HG02763 (cell line): ENCODE measurements around the gene AMT.
"Not testable (repeated sequence)": the region's sequence is repeated elsewhere in the genome, so short reads cannot be mapped to it uniquely, and the experiment has no call there.

Experiments used
- ATAC-seq: cut with Tn5 transposase; IDR thresholded peaks from one replicate; pipeline ENCODE4 v1.9.1; 2021; ENCODE audit warnings: mild to moderate bottlenecking, moderate library complexity; ENCODE audit not compliant: unreplicated experiment

The AMT gene

DNA sequence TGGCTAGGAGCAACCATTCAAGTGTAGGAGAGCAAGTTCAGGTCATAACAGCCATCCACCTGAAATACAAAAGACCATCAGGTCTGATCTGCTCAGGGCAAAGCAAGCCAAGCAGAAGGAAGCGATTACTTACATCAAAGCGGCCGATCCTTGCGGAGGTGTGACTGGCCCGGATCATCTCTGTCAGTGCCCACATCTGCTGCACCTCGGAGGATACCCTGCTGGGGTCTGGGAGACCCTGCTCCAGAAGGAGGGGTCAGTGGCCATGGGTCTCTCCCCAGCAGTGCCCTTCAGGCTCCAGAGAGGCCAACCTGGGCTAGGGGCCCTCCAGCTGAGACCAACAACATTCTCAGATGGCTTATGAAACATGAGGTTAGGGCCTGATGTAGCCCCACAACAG, 2.5 kb upstream of the AMT start:
- ATAC-seq: no peak

DNA sequence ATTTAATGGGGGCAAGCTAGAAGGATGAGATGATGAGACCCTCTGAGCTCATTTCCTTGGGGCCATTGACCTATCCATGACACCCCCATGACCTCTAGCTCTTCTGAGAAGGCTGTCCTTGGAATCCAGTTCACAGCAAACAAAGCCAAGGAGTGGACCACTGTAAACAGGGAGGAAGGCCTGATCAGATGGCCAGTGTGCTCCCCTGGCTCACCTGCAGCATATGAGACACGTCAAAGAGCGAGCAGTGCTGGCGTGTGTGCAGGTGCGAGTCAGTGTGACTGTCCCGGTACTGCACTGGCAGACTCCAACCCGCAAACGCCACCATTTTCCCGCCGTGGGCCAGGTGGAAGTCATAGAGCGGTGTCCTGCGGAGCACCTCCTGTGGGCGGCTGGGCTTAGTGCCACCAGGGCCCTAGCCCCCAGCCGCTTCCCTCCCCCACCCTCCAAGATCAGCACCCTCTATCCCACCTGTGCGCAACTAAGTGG, 339 bp downstream of the AMT start:
- ATAC-seq: no peak

DNA sequence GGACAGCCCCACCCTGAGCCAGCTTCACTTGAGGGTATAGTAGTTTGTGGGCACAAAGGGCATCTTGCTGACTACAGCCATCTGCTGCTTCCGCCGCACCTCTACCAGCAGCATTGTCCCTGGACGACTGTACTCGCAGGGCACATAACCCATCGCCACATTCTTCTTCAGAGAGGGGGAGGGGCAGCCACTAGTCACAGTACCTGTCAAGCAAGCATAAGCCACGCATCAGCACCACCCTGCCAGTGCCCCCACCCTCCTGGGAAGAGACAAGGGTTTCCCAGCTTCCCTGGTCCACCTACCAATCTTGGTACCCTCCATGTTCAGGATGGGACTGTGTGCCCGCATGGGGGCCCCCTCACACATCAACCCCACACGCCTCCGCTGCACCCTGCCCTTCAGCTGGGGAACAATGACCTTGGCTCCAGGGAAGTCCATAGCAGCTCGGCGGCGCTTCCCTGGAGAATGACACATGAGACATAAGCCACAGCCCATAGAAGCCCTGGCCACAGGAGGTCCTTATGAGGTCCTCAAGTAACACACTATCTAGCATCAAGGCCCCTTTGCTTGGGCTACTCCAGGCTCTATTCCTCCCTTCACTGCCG, 4.7 kb downstream of the AMT start:
- no peak for ATAC-seq

DNA sequence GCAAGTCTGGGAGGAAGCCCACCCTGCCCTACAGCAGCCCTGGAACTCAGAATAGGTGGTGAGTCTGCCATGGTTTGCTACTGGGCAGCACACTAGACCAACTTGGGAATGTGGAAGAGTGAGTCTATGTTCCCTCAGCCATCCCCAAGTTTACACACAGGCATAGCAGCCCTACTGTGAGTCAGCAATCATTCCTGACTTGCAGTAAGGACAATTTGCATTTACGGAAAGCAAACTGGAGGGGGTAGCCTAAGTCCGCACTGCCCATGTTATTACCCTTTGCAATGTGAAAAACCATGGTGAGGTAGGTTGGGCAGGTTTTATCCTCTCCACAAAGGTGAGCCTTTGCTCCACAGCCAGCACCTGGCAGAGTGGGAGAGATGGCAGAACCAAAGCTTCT, 5.4 kb downstream of the AMT start:
- no peak for ATAC-seq

DNA sequence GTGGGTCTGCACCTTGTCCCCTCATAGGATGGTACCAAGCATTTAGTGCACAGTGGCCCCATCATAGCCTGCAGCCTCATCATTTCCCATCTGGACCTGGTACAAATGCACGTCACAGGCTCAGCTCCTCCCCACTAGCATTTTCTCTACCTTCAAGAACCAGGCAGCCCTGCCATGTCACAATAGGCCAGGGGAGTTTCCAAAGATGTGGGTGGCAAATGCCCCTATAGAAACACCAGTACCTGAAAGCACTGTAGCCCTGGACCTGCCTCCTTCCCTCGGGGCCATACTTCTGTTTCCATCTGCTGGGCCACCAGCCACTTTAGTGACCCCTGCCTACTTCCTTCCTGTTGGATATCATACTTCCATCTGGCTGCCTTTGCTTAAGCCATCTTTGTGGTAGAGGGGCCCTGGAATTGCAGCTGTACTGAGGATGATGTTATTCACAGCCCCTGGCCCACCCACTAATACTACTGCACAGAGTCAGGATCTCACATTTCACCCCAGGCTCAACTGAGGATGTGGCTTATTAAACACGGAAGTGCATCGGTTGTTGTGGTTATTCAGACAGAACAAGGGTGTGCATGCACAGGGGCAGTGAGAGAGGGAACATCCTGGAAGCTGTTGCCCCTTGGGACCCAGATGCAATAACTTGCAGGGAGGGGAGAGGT, 6.2 kb downstream of the AMT start:
- no peak for ATAC-seq

DNA sequence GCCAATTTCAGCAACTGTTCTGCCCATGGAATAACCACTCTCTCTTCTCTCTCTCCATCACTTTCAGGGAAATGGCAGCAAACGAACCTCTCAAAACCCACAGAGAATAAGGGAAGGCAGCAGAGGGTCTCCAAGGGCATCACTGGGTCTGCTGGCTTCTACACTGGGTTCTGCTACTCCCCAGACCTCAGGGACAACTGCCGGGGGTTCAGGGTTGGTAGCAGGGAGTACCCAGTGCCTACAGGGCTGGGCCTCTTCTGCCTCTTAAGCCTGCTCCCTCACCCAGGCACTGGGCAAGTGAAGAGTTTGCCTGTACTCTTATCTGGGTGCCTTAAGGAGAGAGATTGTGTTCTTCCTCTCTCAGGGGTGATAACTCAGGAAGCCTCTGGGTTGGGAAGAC, 7.5 kb downstream of the AMT start:
- no peak for ATAC-seq

DNA sequence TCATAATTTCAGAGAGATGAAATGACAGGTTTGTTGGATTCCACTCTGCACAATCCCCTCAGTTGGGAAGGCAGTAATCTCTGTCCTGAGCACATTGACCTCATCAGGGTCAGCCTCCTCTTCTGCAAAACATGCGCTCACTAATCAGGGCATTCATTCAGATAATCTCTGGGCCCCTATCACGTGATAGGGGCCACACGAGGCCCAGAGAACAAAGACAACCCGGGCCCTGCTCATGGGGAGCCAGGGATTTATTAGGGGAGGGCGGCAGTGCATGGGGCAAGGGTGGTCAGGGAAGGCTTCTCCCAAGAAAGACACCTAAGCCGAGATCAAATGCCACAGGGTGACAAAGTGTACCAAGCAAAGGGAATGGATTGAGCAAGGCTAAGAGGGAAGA, 8.9 kb downstream of the AMT start:
- ATAC-seq: no peak

DNA sequence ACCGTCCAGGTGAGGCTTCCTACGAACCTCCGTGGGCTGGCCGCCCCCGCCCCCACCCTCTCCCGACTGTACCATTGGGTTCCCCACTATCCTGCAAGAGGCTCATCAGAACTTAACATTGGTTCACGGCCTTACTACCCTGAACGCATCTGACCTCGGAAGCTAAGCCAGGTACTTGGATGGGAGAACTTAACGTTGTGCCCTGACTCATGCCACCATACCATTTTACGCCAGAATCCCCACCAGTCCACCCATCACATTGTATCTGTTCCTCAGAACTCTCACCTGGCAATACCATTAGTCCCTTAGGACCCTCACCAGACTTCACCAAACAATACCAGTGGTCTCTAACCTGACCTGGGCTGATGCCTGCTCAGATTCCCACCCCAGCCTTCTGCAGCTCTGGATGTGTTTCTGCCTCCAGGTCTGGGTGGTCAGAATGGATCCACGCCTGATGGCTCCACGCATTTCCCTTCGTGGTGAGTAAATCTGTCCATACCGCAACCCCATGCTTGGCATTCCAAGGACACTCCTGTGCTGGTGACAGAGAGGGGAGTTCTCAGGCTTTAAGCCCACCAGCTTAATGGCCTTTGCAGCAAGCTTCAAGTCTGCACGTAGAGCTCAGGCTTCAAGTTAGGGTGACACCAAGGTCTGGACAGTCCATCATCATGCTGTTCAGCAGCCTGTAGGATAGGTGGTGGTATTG, 9.5 kb downstream of the AMT start:
- no peak for ATAC-seq

DNA sequence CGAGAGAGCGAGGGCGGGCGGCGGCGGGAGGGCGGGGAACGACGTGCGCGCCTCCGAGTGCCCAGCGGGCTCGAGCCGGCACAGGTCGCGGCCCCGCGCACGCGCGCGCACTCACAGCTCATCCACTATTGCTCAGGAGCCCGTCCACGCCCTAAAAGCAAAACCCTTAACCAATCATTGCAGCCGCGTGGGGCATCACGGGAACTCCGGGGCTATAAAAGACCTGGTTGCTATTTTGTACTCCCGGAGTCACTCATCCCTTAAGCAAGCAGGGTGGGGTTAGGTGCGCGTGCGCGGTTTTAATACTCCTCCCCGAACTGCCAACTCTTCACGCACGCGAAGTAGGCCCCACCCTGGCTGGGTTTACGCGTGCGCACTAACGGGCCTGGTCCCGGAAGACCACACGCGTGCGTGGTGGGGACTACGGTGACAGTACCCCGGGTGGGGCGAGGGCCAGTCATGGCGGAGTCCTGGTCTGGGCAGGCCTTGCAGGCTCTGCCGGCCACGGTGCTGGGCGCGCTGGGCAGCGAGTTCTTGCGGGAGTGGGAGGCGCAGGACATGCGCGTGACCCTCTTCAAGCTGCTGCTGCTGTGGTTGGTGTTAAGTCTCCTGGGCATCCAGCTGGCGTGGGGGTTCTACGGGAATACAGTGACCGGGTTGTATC, 10.2 kb downstream of the AMT start, which contains the start of the genes RHOA and TCTA:
Gene RHOA (minus strand): TSS at position 9 of the 664 bp plus-strand sequence. CDS start 36,387 bp downstream, outside the sequence.
Gene TCTA (plus strand): TSS at position 456 of the 664 bp plus-strand sequence. CDS start 4 bp downstream, at position 460.
- peak; percentile 76 for ATAC-seq

DNA sequence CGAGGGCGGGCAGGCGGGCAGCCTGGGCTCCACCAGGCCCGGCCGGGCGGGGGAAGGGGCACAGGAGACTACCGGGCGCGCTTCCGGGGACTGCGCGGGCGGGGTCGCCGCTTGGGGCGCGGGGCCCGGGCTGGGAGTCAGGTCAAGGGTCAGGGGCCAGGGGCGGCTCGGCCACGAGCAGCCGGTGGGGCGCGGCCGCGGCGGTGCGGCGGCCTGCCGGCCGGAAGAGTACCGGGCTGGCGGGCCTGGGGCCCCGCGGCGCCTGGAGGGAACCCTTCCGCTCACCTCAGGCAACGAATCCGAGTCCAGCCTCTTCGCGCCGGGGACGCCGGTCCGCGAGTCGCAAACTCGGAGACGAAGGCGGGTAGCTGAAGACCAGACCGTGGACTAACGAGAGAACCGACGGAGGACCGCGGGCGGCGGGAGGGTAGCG, 10.7 kb downstream of the AMT start:
- ATAC-seq: peak; percentile 26

DNA sequence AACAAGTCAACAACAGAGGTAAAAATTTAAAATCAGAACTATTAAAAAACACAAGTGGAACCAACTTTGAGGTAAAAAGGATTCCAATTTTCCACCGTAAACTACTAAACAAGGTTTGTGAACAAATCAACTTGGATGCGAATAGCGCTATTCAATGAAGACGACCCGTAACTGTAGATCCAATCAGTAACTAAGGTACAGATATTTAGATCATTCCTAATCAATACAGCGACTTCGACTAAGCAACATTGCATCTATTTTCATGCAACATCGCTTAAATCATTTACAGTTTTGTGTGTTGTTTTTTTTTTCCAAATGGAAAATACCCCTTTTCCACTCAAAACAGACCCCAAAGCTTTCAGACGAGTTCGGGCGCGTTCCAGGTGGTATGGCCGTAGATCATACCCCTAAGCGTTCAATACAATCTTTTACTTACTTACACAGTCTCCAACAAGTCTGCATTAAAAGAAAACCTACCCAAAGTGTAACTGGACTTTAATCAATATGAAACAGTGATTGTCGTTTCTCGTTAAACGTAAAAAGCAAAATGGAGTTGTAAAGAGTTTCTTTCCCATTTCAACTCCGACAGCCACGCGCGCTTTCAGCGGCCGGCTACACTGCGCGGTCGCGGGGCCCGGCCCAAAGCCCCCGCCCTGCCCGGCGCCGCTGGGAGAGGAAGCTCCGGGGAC, 11.3 kb downstream of the AMT start:
- ATAC-seq: no peak

DNA sequence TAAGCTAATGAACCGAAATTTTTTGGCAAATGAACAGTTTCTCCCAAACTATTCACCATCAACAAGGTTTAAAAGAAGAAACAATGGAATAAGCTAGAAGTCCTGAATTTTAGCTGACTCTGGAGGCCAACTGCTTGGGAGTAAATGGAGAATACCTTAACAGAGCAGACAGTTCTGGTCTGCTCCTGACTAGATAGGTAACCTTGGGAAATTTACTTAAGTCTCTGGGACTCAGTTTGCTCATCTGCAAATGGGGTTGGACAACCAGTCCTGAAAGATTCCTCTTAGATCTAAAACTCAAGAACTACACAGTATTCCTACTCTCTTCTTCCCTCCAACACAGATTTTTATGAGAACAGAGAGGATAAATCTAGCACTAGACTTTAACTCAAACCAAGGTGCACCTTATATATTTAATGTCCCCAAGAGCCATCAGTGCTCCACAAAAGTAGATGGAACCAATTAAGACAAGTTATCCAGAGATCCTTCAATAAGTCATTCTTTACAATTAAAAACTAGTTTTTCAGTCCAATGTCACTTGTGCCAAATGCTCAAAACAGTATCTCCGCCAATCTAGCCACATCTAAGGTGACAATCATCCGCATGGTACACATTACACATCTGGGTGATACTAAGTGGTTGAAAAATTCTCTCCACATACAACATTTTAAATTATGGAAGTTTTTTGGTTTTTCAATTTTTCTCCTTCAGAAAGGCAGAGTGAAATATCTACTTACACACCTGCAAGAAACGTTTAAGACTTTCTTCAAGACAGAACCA, 12.0 kb downstream of the AMT start:
- ATAC-seq: no peak

DNA sequence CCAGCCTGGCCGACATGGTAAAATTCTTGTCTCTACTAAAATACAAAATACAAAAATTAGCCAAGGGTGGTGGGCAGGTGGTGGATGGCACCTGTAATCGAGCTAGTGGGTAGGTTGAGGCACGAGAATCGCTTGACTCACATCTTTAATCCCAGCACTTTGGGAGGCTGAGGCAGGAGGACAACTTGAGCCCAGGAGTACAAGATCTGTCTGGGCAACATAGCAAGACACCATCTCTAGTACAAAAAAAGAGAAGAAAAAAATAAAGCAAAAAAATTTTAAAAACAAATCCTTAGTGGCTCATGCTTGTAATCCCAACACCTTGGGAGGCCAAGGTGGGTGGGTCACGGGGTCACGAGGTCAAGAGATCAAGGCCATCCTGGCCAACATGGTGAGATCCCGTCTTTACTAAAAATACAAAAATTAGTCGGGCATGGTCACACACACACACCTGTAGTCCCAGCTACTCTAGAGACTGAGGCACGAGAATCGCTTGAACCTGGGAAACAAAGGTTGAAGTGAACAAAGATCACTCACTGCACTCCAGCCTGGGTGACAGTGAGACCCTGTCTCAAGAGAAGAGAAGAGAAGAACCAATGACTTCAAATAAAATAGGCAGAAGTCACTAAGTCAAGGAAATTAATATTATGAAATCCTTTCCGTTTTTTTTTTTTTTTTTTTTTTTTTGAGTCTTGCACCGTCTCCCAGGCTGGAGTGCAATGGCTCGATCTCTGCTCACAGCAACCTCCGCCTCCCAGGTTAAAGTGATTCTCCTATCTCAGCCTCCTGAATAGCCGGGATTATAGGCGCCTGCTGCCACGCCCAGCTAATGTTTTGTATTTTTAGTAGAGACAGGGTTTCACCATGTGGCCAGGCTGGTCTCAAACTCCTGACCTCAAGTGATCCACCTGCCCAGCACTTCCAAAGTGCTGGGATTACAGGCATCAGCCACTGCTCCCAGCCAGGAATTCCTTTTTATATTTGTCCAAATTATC, 15.4 kb downstream of the AMT start:
- ATAC-seq: no peak

DNA sequence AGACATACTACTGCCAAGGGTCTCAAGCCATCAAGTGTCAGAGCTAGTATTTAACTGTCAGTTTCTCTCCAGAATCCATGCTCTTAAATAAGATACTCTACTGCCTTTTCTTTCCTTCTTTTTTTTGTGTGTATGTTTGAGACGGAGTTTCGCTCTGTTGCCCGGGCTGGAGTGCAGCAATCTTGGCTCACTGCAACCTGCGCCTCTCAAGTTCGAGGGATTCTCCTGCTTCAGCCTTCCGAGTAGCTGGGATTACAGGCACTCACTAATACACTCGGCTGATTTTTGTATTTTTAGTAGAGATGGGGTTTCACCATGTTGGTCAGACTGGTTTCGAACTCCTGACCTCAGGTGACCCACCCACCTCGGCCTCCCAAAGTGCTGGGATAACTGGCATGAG, 16.7 kb downstream of the AMT start:
- ATAC-seq: not testable (repeated sequence)

DNA sequence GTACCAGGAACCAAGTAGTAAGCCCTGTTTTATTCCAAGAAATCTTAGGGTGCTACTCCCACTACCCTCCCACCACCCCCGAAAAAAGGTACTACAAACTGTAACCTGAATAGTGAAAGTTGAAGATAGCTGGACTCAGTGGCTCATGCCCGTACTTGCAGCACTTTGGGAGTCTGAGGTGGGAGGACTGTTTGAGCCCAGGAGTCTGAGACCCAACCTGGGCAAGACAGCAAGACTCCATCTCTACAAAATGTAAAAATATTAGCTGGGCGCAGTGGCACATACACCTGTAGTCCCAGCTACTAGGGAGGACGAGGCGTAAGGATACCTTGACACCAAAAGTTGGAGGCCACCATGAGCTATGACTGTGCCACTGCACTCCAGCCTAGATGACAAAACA, 18.4 kb downstream of the AMT start:
- no peak for ATAC-seq

DNA sequence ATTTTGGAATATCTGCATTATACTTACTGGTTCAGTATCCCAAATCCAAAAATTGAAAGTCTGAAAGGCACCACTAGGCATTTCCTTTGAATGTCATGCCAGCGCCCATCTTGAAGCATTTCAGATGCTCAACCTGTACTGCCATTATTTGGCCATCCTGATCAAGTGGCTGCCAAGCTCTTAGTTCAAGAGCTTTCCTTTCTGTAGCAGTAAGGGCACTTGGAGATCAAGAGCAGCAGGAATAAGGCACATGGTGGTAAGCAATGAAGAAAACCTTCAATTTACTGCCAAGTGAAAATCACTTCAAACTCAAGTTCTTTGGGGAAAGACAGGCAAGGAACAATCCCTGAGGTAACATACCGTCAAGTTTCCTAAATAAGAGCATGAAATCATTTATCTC, 20.5 kb downstream of the AMT start:
- ATAC-seq: no peak

DNA sequence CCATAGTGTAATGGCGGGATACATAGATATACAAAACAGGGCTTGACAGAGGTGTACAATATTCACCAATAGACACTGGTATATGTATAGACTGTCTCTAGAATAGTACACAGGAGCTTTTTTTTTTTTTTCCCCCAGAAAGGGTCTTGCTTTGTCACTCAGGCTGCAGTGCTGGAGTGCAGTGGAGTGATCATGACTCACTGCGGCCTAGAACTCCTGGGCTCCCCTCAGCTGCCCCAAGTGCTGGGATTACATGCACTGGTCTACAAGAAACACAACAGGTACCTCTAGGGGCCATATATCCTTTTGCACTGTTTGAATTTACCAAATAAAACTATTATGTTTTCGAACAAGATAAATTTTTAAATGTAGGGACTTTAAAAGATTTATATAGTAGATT, 22.8 kb downstream of the AMT start:
- no peak for ATAC-seq

DNA sequence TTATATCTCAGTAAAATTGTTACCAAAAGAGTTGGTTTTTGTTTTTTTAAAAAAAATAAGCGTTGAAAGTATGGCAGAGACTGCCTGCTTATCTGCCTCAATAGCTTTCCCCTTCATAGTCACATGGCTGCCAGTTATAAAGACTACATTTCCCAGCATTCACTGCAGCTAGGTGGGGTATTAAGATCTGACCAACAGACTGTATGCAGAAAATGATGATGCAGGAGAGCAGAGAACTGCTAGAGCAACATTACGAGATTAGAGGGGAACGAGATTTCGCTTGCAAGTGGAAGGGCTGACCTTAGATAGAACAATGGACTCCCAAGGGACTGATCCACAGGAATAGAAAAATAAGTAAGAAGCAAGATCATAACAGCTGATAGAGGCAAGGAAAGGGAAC, 24.8 kb downstream of the AMT start:
- ATAC-seq: no peak

DNA sequence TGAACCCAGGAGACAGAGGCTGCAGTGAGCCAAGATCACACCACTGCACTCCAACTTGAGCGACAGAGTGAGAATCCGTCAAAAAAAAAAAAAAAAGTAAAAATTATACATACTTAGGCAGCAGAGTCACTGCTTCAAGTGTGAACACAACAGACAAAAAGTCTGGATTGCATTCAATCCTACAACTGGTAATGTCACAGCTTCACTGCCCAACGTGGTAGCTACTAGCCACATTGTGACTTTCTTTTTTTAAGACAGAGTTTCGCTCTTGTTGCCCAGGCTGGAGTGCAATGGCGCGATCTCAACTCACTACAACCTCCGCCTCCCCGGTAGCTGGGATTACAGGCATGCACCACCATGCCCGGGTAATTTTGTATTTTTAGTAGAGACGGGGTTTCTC, 31.0 kb downstream of the AMT start:
- not testable (repeated sequence) for ATAC-seq
